H9 (cell line): ENCODE results near the gene TBC1D1. TPM values are rescaled to one million over a fixed set of nuclear protein-coding genes. Genes with fewer than 3 reads are reported as not detected.
A peak's percentile ranks its signal among the peaks of the same experiment; 100 is the strongest.

Source experiments
- DNase-seq: peaks from one replicate; pipeline ENCODE4 v3.0.0-alpha.2; 2017
- H2AFZ ChIP-seq: one replicate; pipeline ENCODE4 v1.6.1; 2013; ENCODE audit warnings: mild to moderate bottlenecking, low read length, control low read depth, moderate library complexity
- H2AK5ac ChIP-seq: 2 replicates; pipeline ENCODE4 v1.6.1; 2013; ENCODE audit warnings: low read length, control low read depth, mixed read lengths; ENCODE audit not compliant: insufficient read length
- H2BK120ac ChIP-seq: one replicate; pipeline ENCODE4 v1.6.1; 2013; ENCODE audit warnings: low read depth, mild to moderate bottlenecking, low read length, control low read depth, inconsistent platforms; ENCODE audit not compliant: poor library complexity, severe bottlenecking
- H2BK12ac ChIP-seq: 2 replicates; pipeline ENCODE4 v1.6.1; 2013; ENCODE audit warnings: low read length, control low read depth, mixed read lengths, low read depth; ENCODE audit not compliant: insufficient read length
- H2BK15ac ChIP-seq: 2 replicates; pipeline ENCODE4 v1.6.1; 2013; ENCODE audit warnings: low read depth, low read length, control low read depth
- H2BK20ac ChIP-seq: one replicate; pipeline ENCODE4 v1.6.1; 2013; ENCODE audit warnings: low read depth, mild to moderate bottlenecking, low read length, control low read depth, inconsistent platforms; ENCODE audit not compliant: poor library complexity, severe bottlenecking
- H2BK5ac ChIP-seq: 2 replicates; pipeline ENCODE4 v1.6.1; 2013; ENCODE audit warnings: low read length, control low read depth, mixed read lengths; ENCODE audit not compliant: insufficient read length
- H3K14ac ChIP-seq: 2 replicates; pipeline ENCODE4 v1.6.1; 2013; ENCODE audit warnings: low read length, control low read depth; ENCODE audit not compliant: insufficient read depth
- H3K18ac ChIP-seq: 2 replicates; pipeline ENCODE4 v1.6.1; 2013; ENCODE audit warnings: low read depth, mild to moderate bottlenecking, mixed read lengths, low read length, control low read depth; ENCODE audit not compliant: insufficient read length
- H3K23ac ChIP-seq: 2 replicates; pipeline ENCODE4 v1.6.1; 2013; ENCODE audit warnings: low read length, control low read depth, mixed read lengths, low read depth; ENCODE audit not compliant: insufficient read length
- H3K23me2 ChIP-seq: 2 replicates; pipeline ENCODE4 v1.6.1; 2013; ENCODE audit warnings: low read depth, mild to moderate bottlenecking, mixed read lengths, low read length, control low read depth; ENCODE audit not compliant: insufficient read length, poor library complexity, severe bottlenecking
- H3K27ac ChIP-seq: 2 replicates; pipeline ENCODE4 v1.5.1; 2013; ENCODE audit warnings: low read length, control low read depth, mixed read lengths, low read depth; ENCODE audit not compliant: insufficient read length
- H3K27me3 ChIP-seq: 2 replicates; pipeline ENCODE4 v1.6.1; 2013; ENCODE audit warnings: low read length, control low read depth, inconsistent platforms; ENCODE audit not compliant: insufficient read depth
- H3K4ac ChIP-seq: 2 replicates; pipeline ENCODE4 v1.6.1; 2013; ENCODE audit warnings: low read depth, mild to moderate bottlenecking, control low read depth, inconsistent platforms, low read length, moderate library complexity
- H3K4me1 ChIP-seq: 2 replicates; pipeline ENCODE4 v1.6.1; 2013; ENCODE audit warnings: low read length, control low read depth, inconsistent platforms; ENCODE audit not compliant: insufficient read depth
- H3K4me2 ChIP-seq: 2 replicates; pipeline ENCODE4 v1.6.1; 2013; ENCODE audit warnings: low read length, control low read depth, mixed read lengths; ENCODE audit not compliant: insufficient read length, insufficient read depth
- H3K56ac ChIP-seq: 2 replicates; pipeline ENCODE4 v1.6.1; 2013; ENCODE audit warnings: low read depth, mild to moderate bottlenecking, mixed read lengths, low read length, control low read depth; ENCODE audit not compliant: insufficient read length
- H3K79me1 ChIP-seq: 2 replicates; pipeline ENCODE4 v1.6.1; 2013; ENCODE audit warnings: low read depth, mild to moderate bottlenecking, moderate library complexity, low read length, control low read depth, inconsistent platforms; ENCODE audit not compliant: insufficient read depth, poor library complexity, severe bottlenecking
- H3K79me2 ChIP-seq: 2 replicates; pipeline ENCODE4 v1.6.1; 2013; ENCODE audit warnings: low read length, control low read depth, inconsistent platforms; ENCODE audit not compliant: insufficient read depth
- H3K9ac ChIP-seq: 2 replicates; pipeline ENCODE4 v1.6.1; 2013; ENCODE audit warnings: low read length, control low read depth, mixed read lengths; ENCODE audit not compliant: insufficient read length; ENCODE audit errors: extremely low read depth
- H3K9me3 ChIP-seq: one replicate; pipeline ENCODE4 v1.6.1; 2013; ENCODE audit warnings: low read depth, low read length, inconsistent platforms; ENCODE audit not compliant: control insufficient read depth
- H3T11ph ChIP-seq: one replicate; pipeline ENCODE4 v1.6.1; 2013; ENCODE audit warnings: mild to moderate bottlenecking, low read length, control low read depth, inconsistent platforms
- H4K20me1 ChIP-seq: one replicate; pipeline ENCODE4 v1.6.1; 2013; ENCODE audit not compliant: control insufficient read depth, insufficient read length, insufficient read depth
- H4K5ac ChIP-seq: 2 replicates; pipeline ENCODE4 v1.6.1; 2013; ENCODE audit warnings: low read depth, mild to moderate bottlenecking, mixed read lengths, low read length, control low read depth; ENCODE audit not compliant: insufficient read length
- H4K8ac ChIP-seq: replicated peaks from 2 replicates; pipeline ENCODE4 v1.6.1; 2013; ENCODE audit warnings: low read length, control low read depth, mixed read lengths, low read depth; ENCODE audit not compliant: insufficient read length
- H4K91ac ChIP-seq: 2 replicates; pipeline ENCODE4 v1.6.1; 2013; ENCODE audit warnings: low read depth, mild to moderate bottlenecking, moderate library complexity, mixed read lengths, low read length, control low read depth; ENCODE audit not compliant: insufficient read length
- H3K27ac Mint-ChIP-seq, 3 experiments: 2 replicates in 2 of 3; 3 replicates in 1 of 3; pipeline ENCODE4 v1.8.0; 2020 to 2021; ENCODE audit warnings: mixed read lengths in 3 of 3, mild to moderate bottlenecking in 1 of 3, moderate library complexity in 1 of 3
- H3K27me3 Mint-ChIP-seq: 2 replicates; pipeline ENCODE4 v1.8.0; 2021; ENCODE audit warnings: low read depth, mild to moderate bottlenecking, moderate library complexity, mixed read lengths
- H3K36me3 Mint-ChIP-seq, 3 experiments: 2 replicates in 2 of 3; 3 replicates in 1 of 3; pipeline ENCODE4 v1.8.0; 2020 to 2021; ENCODE audit warnings: low read depth in 3 of 3, mixed read lengths in 3 of 3; ENCODE audit not compliant: insufficient read depth in 1 of 3
- H3K4me1 Mint-ChIP-seq, 2 experiments: 2 replicates each; pipeline ENCODE4 v1.8.0; 2020; ENCODE audit warnings: mixed read lengths in 2 of 2
- H3K4me3 Mint-ChIP-seq, 2 experiments: 2 replicates in 1 of 2; 3 replicates in 1 of 2; pipeline ENCODE4 v1.8.0; 2020 to 2021; ENCODE audit warnings: mild to moderate bottlenecking in 2 of 2, mixed read lengths in 2 of 2, moderate library complexity in 1 of 2
- H3K9me3 Mint-ChIP-seq, 2 experiments: 2 replicates in 1 of 2; 3 replicates in 1 of 2; pipeline ENCODE4 v1.8.0; 2020; ENCODE audit warnings: mild to moderate bottlenecking in 2 of 2, mixed read lengths in 2 of 2, moderate library complexity in 1 of 2
- CTCF ChIP-seq: fragments of 200-600 bp; sonication (generic); conservative IDR thresholded peaks from 3 replicates; pipeline ENCODE4 v1.8.0; 2021; ENCODE audit warnings: antibody characterized with exemption, mild to moderate bottlenecking
- WGBS: extraction: QIAGEN DNeasy Blood & Tissue Kit; methylation state at CpG from one replicate; pipeline ENCODE4 v1.1.7; 2013; ENCODE audit warnings: missing lambda C conversion rate, low lambda C conversion rate, mixed read lengths; ENCODE audit not compliant: insufficient read length; ENCODE audit errors: extremely low coverage; 5-methylcytosine and 5-hydroxymethylcytosine counted together
- total RNA-seq: library from RNA; stranded (reverse); gene quantifications from 2 replicates; pipeline ENCODE4 v1.2.1, GENCODE V29; 2021

TBC1D1 gene
- total RNA-seq, 1 experiment from 2014 or later, result 109 TPM

- H3T11ph ChIP-seq, result no peak overlapping the region
- H2AK5ac ChIP-seq, result no peak overlapping the region
- no peak overlapping the region for H3K18ac ChIP-seq
- no peaks in the 10 kb centered on the region for H3K23me2 ChIP-seq
- H2BK12ac ChIP-seq, result no peak overlapping the region
- H3K79me1 ChIP-seq, result no peaks in the 10 kb centered on the region
- H3K23ac ChIP-seq, result no peak overlapping the region
- H2AFZ ChIP-seq, result no peak overlapping the region
- no peak overlapping the region for H4K5ac ChIP-seq
- H4K20me1 ChIP-seq, result no peaks in the 10 kb centered on the region
- no CpG with 5 or more reads among the region's 6 CpGs for WGBS
- no peak overlapping the region for H2BK120ac ChIP-seq
- no peaks in the 10 kb centered on the region for H3K9me3 ChIP-seq
- H2BK15ac ChIP-seq, result no peak overlapping the region
- no peak overlapping the region for H3K4me2 ChIP-seq
- H3K4me3 Mint-ChIP-seq, result no peak overlapping the region
- no peak overlapping the region for H3K9ac ChIP-seq
- no peak overlapping the region for H2BK20ac ChIP-seq
- H3K4ac ChIP-seq, result no peak overlapping the region
- H3K56ac ChIP-seq, result no peak overlapping the region
- no peak overlapping the region for H4K8ac ChIP-seq
- no peak overlapping the region for H4K91ac ChIP-seq
- no peak overlapping the region for H2BK5ac ChIP-seq
- no peak for DNase-seq
- H3K27me3 ChIP-seq, result no peaks in the 10 kb centered on the region
- peaks cover 4% of the 10 kb centered on the region; the same call in 1 of the 2 replicates for H3K79me2 ChIP-seq
- peaks cover 49 to 59% of the 10 kb centered on the region in 2 experiments for H3K4me1 Mint-ChIP-seq
- peaks cover 5% of the 10 kb centered on the region; the same call in 1 of the 2 replicates for H3K4me1 ChIP-seq
- no peaks in the 10 kb centered on the region for H3K9me3 Mint-ChIP-seq
- TF ChIP-seq CTCF, result no peak
- peak overlapping the region; percentile 63; the same call in 1 of the 2 replicates for H3K14ac ChIP-seq
- H3K27ac Mint-ChIP-seq, result peak overlapping the region; percentile 36 to 77 (median 37); a peak in 4 of 7 replicates
- H3K36me3 Mint-ChIP-seq, result no peaks in the 10 kb centered on the region; a peak in 1 of 7 replicates
- no peak overlapping the region for H3K27ac ChIP-seq
- H3K27me3 Mint-ChIP-seq, result no peaks in the 10 kb centered on the region
Measured at GRCh38 chr4:38004887-38005286, 114.0 kb downstream of the TBC1D1 start.
